GM18867 (cell line): ENCODE measurements around the gene ASTN2.
"Not testable (repeated sequence)": the region's sequence is repeated elsewhere in the genome, so short reads cannot be mapped to it uniquely, and the experiment has no call there.

ENCODE experiments used
- ATAC-seq: cut with Tn5 transposase; IDR thresholded peaks from one replicate; pipeline ENCODE4 v1.9.1; 2021; ENCODE audit warnings: mild to moderate bottlenecking, moderate library complexity; ENCODE audit not compliant: unreplicated experiment

The ASTN2 gene

GRCh38 chr9:117088140-117088539 lies 326.7 kb downstream of the ASTN2 start:
- ATAC-seq = no peak

- ATAC-seq = peak; percentile 75
Measured at GRCh38 chr9:117084221-117084620, 330.6 kb downstream of the ASTN2 start.

GRCh38 chr9:117083559-117083958 lies 331.3 kb downstream of the ASTN2 start:
- ATAC-seq = no peak

- ATAC-seq = no peak
Measured at GRCh38 chr9:117081641-117082317, 333.1 kb downstream of the ASTN2 start.

GRCh38 chr9:117080765-117081390 lies 334.0 kb downstream of the ASTN2 start:
- no peak for ATAC-seq

GRCh38 chr9:117076571-117077290 lies 338.1 kb downstream of the ASTN2 start:
- ATAC-seq = no peak

- ATAC-seq = no peak
Measured at GRCh38 chr9:117075636-117076035, 339.2 kb downstream of the ASTN2 start.

GRCh38 chr9:117074784-117075520 lies 339.9 kb downstream of the ASTN2 start:
- ATAC-seq = no peak

GRCh38 chr9:117074342-117074662 lies 340.6 kb downstream of the ASTN2 start:
- no peak for ATAC-seq

GRCh38 chr9:117073539-117074341 lies 341.1 kb downstream of the ASTN2 start:
- ATAC-seq = no peak

- no peak for ATAC-seq
Measured at GRCh38 chr9:117073071-117073470, 341.8 kb downstream of the ASTN2 start.

- ATAC-seq = no peak
Measured at GRCh38 chr9:117072216-117072615, 342.6 kb downstream of the ASTN2 start.

- not testable (repeated sequence) for ATAC-seq
Measured at GRCh38 chr9:117071673-117072207, 343.1 kb downstream of the ASTN2 start.

GRCh38 chr9:117063721-117064471 lies 351.0 kb downstream of the ASTN2 start:
- ATAC-seq = no peak

- ATAC-seq = no peak
Measured at GRCh38 chr9:117060963-117061362, 353.9 kb downstream of the ASTN2 start.

- no peak for ATAC-seq
Measured at GRCh38 chr9:117050007-117050406, 364.9 kb downstream of the ASTN2 start.

- ATAC-seq = peak; percentile 89
Measured at GRCh38 chr9:117046666-117047327, 368.1 kb downstream of the ASTN2 start.

- no peak for ATAC-seq
Measured at GRCh38 chr9:117044241-117044640, 370.6 kb downstream of the ASTN2 start.

GRCh38 chr9:117043159-117043558 lies 371.7 kb downstream of the ASTN2 start:
- ATAC-seq = no peak
